Progenitor cell of endocrine pancreas (in vitro differentiated cells): ENCODE results near the gene PSMC3. TPM values are rescaled to one million over a fixed set of nuclear protein-coding genes. Genes with fewer than 3 reads are reported as not detected.

Source experiments
- DNase-seq: peaks from one replicate; pipeline ENCODE4 v3.0.0; 2021; ENCODE audit warnings: low spot score; ENCODE audit not compliant: unreplicated experiment
- H3K27ac Mint-ChIP-seq: 2 replicates; pipeline ENCODE4 v1.8.0; 2021; ENCODE audit warnings: mild to moderate bottlenecking, moderate library complexity, mixed read lengths
- H3K27me3 Mint-ChIP-seq: 2 replicates; pipeline ENCODE4 v1.8.0; 2021; ENCODE audit warnings: mixed read lengths
- H3K36me3 Mint-ChIP-seq: 2 replicates; pipeline ENCODE4 v1.8.0; 2022; ENCODE audit warnings: mixed read lengths; ENCODE audit not compliant: insufficient read depth
- H3K4me1 Mint-ChIP-seq: 2 replicates; pipeline ENCODE4 v1.8.0; 2021; ENCODE audit warnings: low read depth, mixed read lengths
- H3K4me3 Mint-ChIP-seq: 2 replicates; pipeline ENCODE4 v1.8.0; 2021; ENCODE audit warnings: low read depth, mild to moderate bottlenecking, moderate library complexity, mixed read lengths
- H3K9me3 Mint-ChIP-seq: 2 replicates; pipeline ENCODE4 v1.8.0; 2021; ENCODE audit warnings: low read depth, mixed read lengths
- total RNA-seq: library from RNA; stranded (reverse); gene quantifications from 2 replicates; pipeline ENCODE4 v1.2.1, GENCODE V29; 2021
- TF ChIP-seq, protein P1 (sequence below): fragments of 200-600 bp; sonication (generic); IDR thresholded peaks from one replicate; pipeline ENCODE4 v1.5.0; 2021; ENCODE audit warnings: antibody characterized with exemption, mild to moderate bottlenecking; ENCODE audit not compliant: unreplicated experiment

PSMC3 gene
- total RNA-seq, 1 donor from 2014 or later, result 103 TPM

DNA sequence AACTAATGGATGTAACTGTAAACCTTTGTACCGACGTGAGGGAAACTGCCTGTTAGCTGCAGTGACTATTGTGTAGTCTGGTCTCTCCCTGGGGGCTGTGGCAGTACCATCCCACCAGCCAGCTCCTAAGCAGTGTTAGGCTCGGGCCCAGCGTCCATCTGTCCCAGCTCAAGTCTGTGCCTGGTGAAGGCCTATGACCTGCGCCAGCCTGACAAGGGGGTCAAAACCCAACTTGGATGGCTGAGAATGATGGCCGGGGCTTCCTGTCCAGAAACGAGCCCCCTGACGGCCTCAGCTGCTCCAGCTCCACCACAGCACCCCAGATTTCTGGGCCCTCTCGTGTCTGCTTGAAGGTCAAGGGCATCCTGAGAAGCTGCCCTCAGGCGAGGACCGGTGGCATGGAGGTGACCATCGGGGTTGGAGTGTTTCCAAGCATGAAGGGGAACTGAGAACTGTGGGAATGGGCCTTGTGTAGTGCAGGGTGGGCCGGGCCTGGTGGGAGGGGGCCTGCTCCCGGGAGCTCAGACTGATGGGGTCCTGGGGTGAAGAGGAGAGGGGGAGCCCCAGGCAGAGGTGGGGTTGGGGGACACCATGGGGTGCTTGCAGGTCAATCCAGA, 33.6 kb downstream of the PSMC3 start:
- DNase-seq, result no peak
- Mint-ChIP-seq H3K9me3 (no peaks in the 10 kb centered on the region), H3K4me1 (no peaks in the 10 kb centered on the region), H3K27ac (no peak overlapping the region), H3K4me3 (no peak overlapping the region), H3K27me3 (no peaks in the 10 kb centered on the region), H3K36me3 (no peaks in the 10 kb centered on the region)
- TF ChIP-seq, protein P1, sequence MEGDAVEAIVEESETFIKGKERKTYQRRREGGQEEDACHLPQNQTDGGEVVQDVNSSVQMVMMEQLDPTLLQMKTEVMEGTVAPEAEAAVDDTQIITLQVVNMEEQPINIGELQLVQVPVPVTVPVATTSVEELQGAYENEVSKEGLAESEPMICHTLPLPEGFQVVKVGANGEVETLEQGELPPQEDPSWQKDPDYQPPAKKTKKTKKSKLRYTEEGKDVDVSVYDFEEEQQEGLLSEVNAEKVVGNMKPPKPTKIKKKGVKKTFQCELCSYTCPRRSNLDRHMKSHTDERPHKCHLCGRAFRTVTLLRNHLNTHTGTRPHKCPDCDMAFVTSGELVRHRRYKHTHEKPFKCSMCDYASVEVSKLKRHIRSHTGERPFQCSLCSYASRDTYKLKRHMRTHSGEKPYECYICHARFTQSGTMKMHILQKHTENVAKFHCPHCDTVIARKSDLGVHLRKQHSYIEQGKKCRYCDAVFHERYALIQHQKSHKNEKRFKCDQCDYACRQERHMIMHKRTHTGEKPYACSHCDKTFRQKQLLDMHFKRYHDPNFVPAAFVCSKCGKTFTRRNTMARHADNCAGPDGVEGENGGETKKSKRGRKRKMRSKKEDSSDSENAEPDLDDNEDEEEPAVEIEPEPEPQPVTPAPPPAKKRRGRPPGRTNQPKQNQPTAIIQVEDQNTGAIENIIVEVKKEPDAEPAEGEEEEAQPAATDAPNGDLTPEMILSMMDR, result no peak

DNA sequence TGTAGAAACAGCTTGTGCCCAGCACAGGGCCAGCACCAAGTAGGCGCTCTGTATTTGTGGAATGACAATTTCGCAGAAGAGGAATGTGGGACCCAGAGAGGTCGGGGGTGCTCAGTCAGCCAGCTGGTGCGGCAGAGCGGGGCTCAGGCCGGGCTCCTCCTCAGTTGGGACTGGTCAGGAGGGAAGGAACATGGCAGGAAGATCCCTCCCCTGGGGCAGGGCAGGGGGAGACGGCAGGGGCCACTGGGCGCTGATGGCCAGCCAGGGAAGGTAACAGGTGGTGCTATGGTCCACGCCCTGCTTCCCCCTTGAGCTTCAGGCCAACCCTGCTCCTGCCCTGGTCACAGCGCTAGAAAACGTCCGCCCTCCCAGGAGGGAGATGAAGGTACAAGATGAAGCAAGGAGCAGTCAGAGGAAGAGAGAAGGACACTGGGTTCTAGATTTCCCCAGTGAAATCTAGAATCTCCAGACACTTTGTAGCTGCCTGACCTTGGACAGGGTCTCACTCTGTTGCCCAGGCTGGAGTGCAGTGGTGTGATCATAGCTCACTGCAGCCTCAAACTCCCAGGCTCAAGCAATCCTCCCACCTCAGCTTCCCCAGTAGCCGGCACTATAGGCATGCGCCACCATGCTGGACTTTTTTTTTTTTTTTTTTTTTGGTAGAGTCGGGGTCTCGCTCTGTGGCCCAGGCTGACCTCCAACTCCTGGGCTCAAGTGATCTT, 34.4 kb downstream of the PSMC3 start:
- no peak overlapping the region for H3K27ac Mint-ChIP-seq
- no peaks in the 10 kb centered on the region for H3K36me3 Mint-ChIP-seq
- H3K27me3 Mint-ChIP-seq, result no peaks in the 10 kb centered on the region
- no peaks in the 10 kb centered on the region for H3K4me1 Mint-ChIP-seq
- H3K4me3 Mint-ChIP-seq, result no peak overlapping the region
- H3K9me3 Mint-ChIP-seq, result no peaks in the 10 kb centered on the region
- no peak for DNase-seq
- TF ChIP-seq, protein P1, result no peak

DNA sequence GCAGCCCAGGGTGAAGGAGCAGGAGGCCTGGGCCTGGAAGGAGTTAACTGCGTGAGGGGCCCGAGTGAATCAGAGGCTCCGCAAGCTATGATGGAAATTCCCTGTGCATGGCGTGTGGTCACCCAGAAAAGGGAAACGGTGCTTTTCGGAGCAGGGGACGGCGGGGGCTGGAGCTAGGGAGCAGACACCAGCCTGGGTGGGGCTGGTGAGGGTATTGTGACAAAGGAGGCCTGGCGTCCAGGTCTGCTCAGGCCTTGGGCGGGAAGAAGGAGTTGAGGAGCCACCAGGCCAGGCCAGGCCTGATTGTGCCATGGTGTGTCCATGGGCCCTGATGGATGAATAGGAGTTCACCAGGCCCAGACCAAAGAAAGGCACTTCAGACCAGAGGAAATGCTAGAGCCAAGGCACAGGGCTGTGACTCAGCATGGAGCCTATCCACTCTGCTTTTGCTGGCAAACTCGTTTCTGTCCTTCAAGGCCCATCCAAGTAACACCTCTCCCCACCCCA, 35.1 kb downstream of the PSMC3 start:
- no peak for DNase-seq
- H3K4me3 Mint-ChIP-seq, result no peak overlapping the region
- H3K27me3 Mint-ChIP-seq, result no peaks in the 10 kb centered on the region

DNA sequence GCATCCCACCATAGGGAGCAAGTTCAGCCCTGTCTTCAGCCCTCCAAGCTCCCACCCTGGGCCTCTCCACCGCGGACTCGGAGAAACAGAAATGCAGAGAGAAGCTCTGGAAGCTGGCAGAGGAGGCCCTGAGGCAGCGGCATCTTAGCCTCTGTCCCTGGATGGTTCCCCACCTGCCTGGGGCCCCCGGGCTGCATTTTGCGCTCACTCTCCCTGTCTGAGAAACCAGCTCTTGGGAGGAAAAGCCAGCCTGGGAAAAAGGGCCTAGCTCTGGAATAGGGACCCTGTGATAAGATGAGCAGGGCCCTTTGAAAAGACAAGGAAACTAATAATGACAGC, 35.8 kb downstream of the PSMC3 start:
- H3K9me3 Mint-ChIP-seq, result no peaks in the 10 kb centered on the region
- TF ChIP-seq, protein P1, result no peak
- H3K4me3 Mint-ChIP-seq, result no peak overlapping the region
- H3K36me3 Mint-ChIP-seq, result no peaks in the 10 kb centered on the region
- no peak overlapping the region for H3K27ac Mint-ChIP-seq
- DNase-seq, result no peak
- H3K27me3 Mint-ChIP-seq, result no peaks in the 10 kb centered on the region
- no peaks in the 10 kb centered on the region for H3K4me1 Mint-ChIP-seq

More for the DNA sequence above, 35.1 kb downstream of the PSMC3 start:
- Mint-ChIP-seq H3K4me1 (no peaks in the 10 kb centered on the region), H3K27ac (no peak overlapping the region), H3K36me3 (no peaks in the 10 kb centered on the region), H3K9me3 (no peaks in the 10 kb centered on the region)
- TF ChIP-seq, protein P1, result no peak

DNA sequence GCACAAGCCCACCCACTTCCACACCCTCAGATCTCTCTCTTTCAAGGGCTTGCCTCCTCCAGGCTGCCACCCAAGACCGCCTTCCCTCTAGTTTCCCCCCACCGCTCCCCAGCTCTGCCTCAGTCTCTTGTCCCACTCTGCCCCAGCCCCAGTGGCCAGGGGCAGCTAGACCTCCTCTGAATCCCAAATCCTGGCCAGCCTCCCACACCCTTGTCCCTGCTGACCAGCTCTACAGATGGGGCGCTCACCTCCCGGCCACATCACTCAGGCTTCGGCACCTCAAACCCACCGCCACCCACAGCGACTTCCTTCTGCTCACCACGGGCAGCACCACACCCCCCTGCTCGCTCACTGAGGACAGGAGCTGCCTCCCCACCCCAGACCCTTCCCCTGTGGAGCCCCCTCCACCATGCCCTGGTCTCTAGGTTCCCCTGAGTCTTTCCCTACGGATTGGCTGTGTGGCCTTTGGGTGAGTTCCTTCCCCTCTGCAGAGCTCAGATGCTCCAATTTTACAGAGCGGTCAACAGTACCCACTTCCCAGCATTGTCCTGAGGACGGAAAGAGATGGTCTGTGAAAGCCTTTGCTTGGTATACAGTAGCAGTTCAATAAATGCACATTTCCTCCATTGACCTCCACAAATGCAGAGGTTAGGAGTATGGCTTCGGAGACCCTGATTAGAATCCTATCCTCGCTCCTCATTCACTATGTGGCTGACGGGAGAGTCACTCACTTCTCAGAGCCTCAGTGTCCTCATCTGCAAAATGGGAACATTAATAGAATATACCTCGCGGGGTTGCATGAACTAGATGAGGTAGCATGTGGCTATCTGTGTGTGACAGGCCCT, 36.4 kb downstream of the PSMC3 start:
- Mint-ChIP-seq H3K27ac (no peak overlapping the region), H3K4me1 (no peaks in the 10 kb centered on the region), H3K9me3 (no peaks in the 10 kb centered on the region), H3K36me3 (no peaks in the 10 kb centered on the region), H3K4me3 (no peak overlapping the region), H3K27me3 (no peaks in the 10 kb centered on the region)
- TF ChIP-seq, protein P1, result no peak
- no peak for DNase-seq
